Endothelial cell of umbilical vein (primary cell): ENCODE results near the gene CACNA2D3. TPM values are rescaled to one million over a fixed set of nuclear protein-coding genes. Genes with fewer than 3 reads are reported as not detected.

ENCODE experiments used
- BruUV-seq: library from RNA; stranded (reverse); fragments of 400-500 nt; replicated peaks from 2 replicates; lab custom pipeline; 2021; lab: Mats Ljungman, UMichigan
- CTCF ChIA-PET: fragments of 300-600, 350-600 bp; sonication (Branson Sonifier 250); formaldehyde crosslinking; loops from one replicate; lab custom pipeline; 2021; ENCODE audit warnings: antibody characterized with exemption, inconsistent platforms; lab: Charles Lee
- POLR2A ChIA-PET: fragments of 300-600, 350-600 bp; sonication (Branson Sonifier 250); formaldehyde crosslinking; loops from one replicate; lab custom pipeline; 2021; ENCODE audit warnings: antibody characterized with exemption, inconsistent platforms; lab: Charles Lee
- DNase-seq: peaks from one replicate; pipeline ENCODE4 v3.0.0-alpha.2; 2011; ENCODE audit warnings: low read depth, low spot score
- FAIRE-seq: peaks from 2 replicates; lab custom pipeline; 2011; peaks lifted over from hg19 to GRCh38; lab: Jason Lieb, UNC
- H2AFZ ChIP-seq: 2 replicates; pipeline ENCODE4 v1.6.0; 2012; ENCODE audit warnings: low read depth, low read length, control low read depth, inconsistent platforms
- H3K27ac ChIP-seq: 2 replicates; pipeline ENCODE4 v1.5.1; 2011; ENCODE audit warnings: low read depth, mild to moderate bottlenecking, control low read depth, low read length, moderate library complexity; ENCODE audit not compliant: insufficient read depth
- H3K27me3 ChIP-seq, 2 experiments: 2 replicates each; pipeline versions ENCODE4 v1.6.0 to v1.6.1; 2011; ENCODE audit warnings: low read length in 2 of 2, mixed read lengths in 1 of 2; ENCODE audit not compliant: control insufficient read depth in 2 of 2, insufficient read depth in 2 of 2
- H3K36me3 ChIP-seq, 2 experiments: 2 replicates in 1 of 2; 3 replicates in 1 of 2; pipeline ENCODE4 v1.5.1; 2011; ENCODE audit warnings: low read length in 2 of 2, mild to moderate bottlenecking in 1 of 2, moderate library complexity in 1 of 2; ENCODE audit not compliant: control insufficient read depth in 2 of 2, insufficient read depth in 2 of 2; ENCODE audit errors: extremely low read depth in 1 of 2
- H3K4me1 ChIP-seq: 3 replicates; pipeline ENCODE4 v1.5.1; 2011; ENCODE audit warnings: mild to moderate bottlenecking, low read length; ENCODE audit not compliant: control insufficient read depth, insufficient read depth; ENCODE audit errors: extremely low read depth
- H3K4me2 ChIP-seq: 2 replicates; pipeline ENCODE4 v1.6.1; 2011; ENCODE audit warnings: low read length, control low read depth, mixed read lengths; ENCODE audit not compliant: insufficient read depth
- H3K4me3 ChIP-seq, 3 experiments: fragments of 200-600 bp in 1 of 3; sonication (generic), shearing (Covaris generic) in 1 of 3; replicated peaks in 1 of 3; 2 replicates each; pipeline ENCODE4 v1.5.1; 2011 to 2016; ENCODE audit warnings: control low read depth in 3 of 3, low read length in 3 of 3, mild to moderate bottlenecking in 2 of 3, inconsistent platforms in 1 of 3, low read depth in 1 of 3, moderate library complexity in 1 of 3; ENCODE audit not compliant: insufficient read depth in 1 of 3
- H3K79me2 ChIP-seq: 2 replicates; pipeline ENCODE4 v1.6.0; 2012; ENCODE audit warnings: low read length, inconsistent platforms; ENCODE audit not compliant: control insufficient read depth, insufficient read depth
- H3K9ac ChIP-seq: replicated peaks from 2 replicates; pipeline ENCODE3; 2011; ENCODE audit warnings: low read length, control low read depth; ENCODE audit not compliant: insufficient read depth; ENCODE audit errors: extremely low read depth
- H3K9me1 ChIP-seq: replicated peaks from 3 replicates; pipeline ENCODE4 v1.6.0; 2011; ENCODE audit warnings: mild to moderate bottlenecking, low read length; ENCODE audit not compliant: control insufficient read depth, insufficient read depth; ENCODE audit errors: extremely low read depth
- H3K9me3 ChIP-seq: replicated peaks from 2 replicates; pipeline ENCODE4 v1.5.1; 2012; ENCODE audit warnings: low read length, inconsistent platforms; ENCODE audit not compliant: control insufficient read depth, insufficient read depth
- H4K20me1 ChIP-seq: replicated peaks from 2 replicates; pipeline ENCODE3; 2011; ENCODE audit warnings: mild to moderate bottlenecking, low read length; ENCODE audit not compliant: control insufficient read depth, insufficient read depth; ENCODE audit errors: extremely low read depth
- CTCF ChIP-seq, 2 donors: IDR thresholded peaks; 1 replicate in 1 of 2; 2 replicates in 1 of 2; pipeline ENCODE4 v1.5.1; 2011; ENCODE audit warnings: low read length in 2 of 2, mild to moderate bottlenecking in 2 of 2, moderate library complexity in 2 of 2, control low read depth in 1 of 2, inconsistent platforms in 1 of 2, low read depth in 1 of 2; ENCODE audit not compliant: insufficient read depth in 1 of 2; ENCODE audit errors: extremely low read depth in 1 of 2
- EZH2 ChIP-seq: IDR thresholded peaks from 2 replicates; pipeline ENCODE4 v1.6.1; 2012; ENCODE audit warnings: borderline replicate concordance, low read depth, mild to moderate bottlenecking, moderate library complexity, low read length, inconsistent platforms; ENCODE audit not compliant: severe bottlenecking
- FOS ChIP-seq: IDR thresholded peaks from 2 replicates; pipeline ENCODE4 v1.6.1; 2011; ENCODE audit warnings: mild to moderate bottlenecking, low read length, moderate library complexity, borderline replicate concordance; ENCODE audit not compliant: insufficient read depth
- GATA2 ChIP-seq: IDR thresholded peaks from 2 replicates; pipeline ENCODE4 v1.7.0; 2011; ENCODE audit warnings: low read depth, mild to moderate bottlenecking, moderate library complexity, mixed read lengths, low read length; ENCODE audit not compliant: insufficient read length, insufficient read depth
- JUN ChIP-seq: IDR thresholded peaks from 2 replicates; pipeline ENCODE4 v1.6.1; 2011; ENCODE audit warnings: borderline replicate concordance, low read depth; ENCODE audit not compliant: insufficient read length, insufficient read depth
- MAX ChIP-seq: IDR thresholded peaks from 2 replicates; pipeline ENCODE4 v1.6.1; 2011; ENCODE audit not compliant: insufficient read depth, insufficient read length
- MYC ChIP-seq: IDR thresholded peaks from one replicate; pipeline ENCODE4 v1.6.1; 2011; ENCODE audit warnings: mild to moderate bottlenecking, low read depth, low read length
- POLR2A ChIP-seq: IDR thresholded peaks from 2 replicates; pipeline ENCODE4 v1.6.1; 2012; ENCODE audit warnings: low read depth, mild to moderate bottlenecking, control low read depth, low read length
- POLR2AphosphoS5 ChIP-seq: IDR thresholded peaks from 2 replicates; pipeline ENCODE4 v1.6.1; 2012; ENCODE audit warnings: low read depth, mild to moderate bottlenecking, control low read depth, low read length, moderate library complexity; ENCODE audit not compliant: insufficient read depth
- dilution Hi-C: fragments of 300-500 bp; cut with MboI; formaldehyde crosslinking; loops from one replicate; pipeline ENCODE4 v1.15.0; 2019; ENCODE audit warnings: low sequenced_read_pairs; ENCODE audit not compliant: extremely low pct_ligation_motif_present
- intact Hi-C: fragments of 100-400 bp; cut with micrococcal nuclease; formaldehyde crosslinking; loops from one replicate; pipeline ENCODE4 v1.10.0; 2022
- polyA plus RNA-seq, 4 experiments: library from polyadenylated mRNA; depleted of rRNA in 3 of 4; stranded (reverse) in 3 of 4; unstranded in 1 of 4; fragments of >200 nt; gene quantifications; 2 replicates each; pipeline versions ENCODE4 v1.2.1 to v1.2.3, GENCODE V29; 2011 to 2012; ENCODE audit warnings: missing spikeins in 1 of 4
- total RNA-seq: library from RNA; stranded (reverse); gene quantifications from 2 replicates; pipeline ENCODE4 v1.2.3, GENCODE V29; 2021

The CACNA2D3 gene
- total and polyA plus RNA-seq, 2 donors (not counting 3 experiments of a cell fraction or from before 2014, with no cell fraction given): not detected

- Histone ChIP-seq H4K20me1 (no peaks in the 10 kb centered on the region), H3K79me2 (no peaks in the 10 kb centered on the region), H3K9me3 (no peaks in the 10 kb centered on the region), H3K27ac (no peak overlapping the region), H3K27me3 (no peaks in the 10 kb centered on the region), H3K4me3 (no peak overlapping the region), H3K4me2 (no peak overlapping the region), H3K4me1 (no peaks in the 10 kb centered on the region), H3K9ac (no peak overlapping the region), H3K36me3 (no peaks in the 10 kb centered on the region), H3K9me1 (no peaks in the 10 kb centered on the region), H2AFZ (no peak overlapping the region)
- intact Hi-C loops: no loop called here
- ChIA-PET POLR2A (no interaction called here), CTCF (no interaction called here)
- TF ChIP-seq POLR2A: no peak
- TF ChIP-seq MAX: no peak
- no peak for TF ChIP-seq EZH2
- no peak for TF ChIP-seq FOS
- no peak for TF ChIP-seq MYC
- TF ChIP-seq GATA2: no peak
- TF ChIP-seq POLR2AphosphoS5: no peak
- TF ChIP-seq CTCF (IDR thresholded peaks at IDR 0.05; ENCODE audit: extremely low read depth in 1 of 2, insufficient read depth in 1 of 2, low read depth in 1 of 2, low read length in 2 of 2): no peak
- TF ChIP-seq JUN: no peak
- dilution Hi-C loops: no loop called here
- FAIRE-seq (no peak), DNase-seq (no peak)
- BruUV-seq: no TSS peak
Measured at GRCh38 chr3:54783611-54784010, 661.3 kb downstream of the CACNA2D3 start.
